Fibroblast of lung (primary cell): ENCODE measurements around the gene PER1. TPM values are rescaled to one million over a fixed set of nuclear protein-coding genes. Genes with fewer than 3 reads are reported as not detected.

ENCODE experiments used
- DNase-seq, 2 donors: peaks; one replicate each; pipeline versions ENCODE4 v3.0.0 to v3.0.0-alpha.2; 2010; ENCODE audit warnings: low read depth in 2 of 2
- H2AFZ ChIP-seq: 2 replicates; pipeline ENCODE4 v1.5.1; 2012; ENCODE audit warnings: low read length, control low read depth, inconsistent platforms
- H3K27ac ChIP-seq: 2 replicates; pipeline ENCODE4 v1.5.1; 2011; ENCODE audit warnings: low read length, control low read depth; ENCODE audit not compliant: insufficient read depth
- H3K27me3 ChIP-seq: 2 replicates; pipeline ENCODE4 v1.5.1; 2011; ENCODE audit warnings: mild to moderate bottlenecking, low read length; ENCODE audit not compliant: control insufficient read depth, insufficient read depth
- H3K36me3 ChIP-seq: 2 replicates; pipeline ENCODE4 v1.5.1; 2011; ENCODE audit warnings: low read length; ENCODE audit not compliant: control insufficient read depth, insufficient read depth
- H3K4me1 ChIP-seq: 2 replicates; pipeline ENCODE4 v1.5.1; 2011; ENCODE audit warnings: low read length; ENCODE audit not compliant: control insufficient read depth, insufficient read depth; ENCODE audit errors: extremely low read depth
- H3K4me2 ChIP-seq: 2 replicates; pipeline ENCODE4 v1.5.1; 2011; ENCODE audit warnings: low read length, control low read depth; ENCODE audit not compliant: insufficient read depth; ENCODE audit errors: extremely low read depth
- H3K4me3 ChIP-seq, 4 experiments: fragments of 200-600 bp in 1 of 4; sonication (generic) in 1 of 4; replicated peaks in 1 of 4; 2 replicates each; pipeline ENCODE4 v1.5.1; 2011 to 2016; ENCODE audit warnings: low read length in 4 of 4, low read depth in 3 of 4, mild to moderate bottlenecking in 3 of 4, control low read depth in 2 of 4, inconsistent platforms in 1 of 4, mixed read lengths in 1 of 4; ENCODE audit not compliant: insufficient read depth in 1 of 4; ENCODE audit errors: control extremely low read depth in 1 of 4
- H3K79me2 ChIP-seq: 2 replicates; pipeline ENCODE4 v1.5.1; 2012; ENCODE audit warnings: mild to moderate bottlenecking, low read length, inconsistent platforms; ENCODE audit not compliant: control insufficient read depth, insufficient read depth
- H3K9ac ChIP-seq: 2 replicates; pipeline ENCODE4 v1.5.1; 2011; ENCODE audit warnings: mild to moderate bottlenecking, low read length, control low read depth; ENCODE audit not compliant: insufficient read depth
- H3K9me3 ChIP-seq: 2 replicates; pipeline ENCODE4 v1.5.1; 2012; ENCODE audit warnings: low read depth, low read length; ENCODE audit not compliant: control insufficient read depth, insufficient read depth
- H4K20me1 ChIP-seq: 2 replicates; pipeline ENCODE4 v1.5.1; 2011; ENCODE audit warnings: low read length; ENCODE audit not compliant: control insufficient read depth, insufficient read depth; ENCODE audit errors: extremely low read depth
- EZH2 ChIP-seq: IDR thresholded peaks from 2 replicates; pipeline ENCODE4 v1.5.1; 2012; ENCODE audit warnings: low read length, control low read depth, mild to moderate bottlenecking; ENCODE audit errors: missing control alignments
- polyA plus RNA-seq, 2 donors: library from polyadenylated mRNA; depleted of rRNA in 1 of 2; stranded (reverse) in 1 of 2; unstranded in 1 of 2; fragments of >200 nt; gene quantifications; 2 replicates each; pipeline ENCODE4 v1.2.1, GENCODE V29; 2011 to 2012; ENCODE audit warnings: missing spikeins in 1 of 2
- total RNA-seq: library from RNA; depleted of rRNA; stranded (reverse); fragments of >200 nt; gene quantifications from 2 replicates; pipeline ENCODE4 v1.2.1, GENCODE V29; 2014
- TF ChIP-seq, protein P1 (sequence below), 2 donors: IDR thresholded peaks in 1 of 2; conservative IDR thresholded peaks in 1 of 2; 1 replicate in 1 of 2; 2 replicates in 1 of 2; pipeline ENCODE4 v1.5.1; 2011 to 2012; ENCODE audit warnings: low read length in 2 of 2, control low read depth in 1 of 2, inconsistent platforms in 1 of 2, low read depth in 1 of 2, mild to moderate bottlenecking in 1 of 2

Gene PER1
- total and polyA plus RNA-seq, 2 donors (not counting 1 experiment from before 2014, with no cell fraction given): 2.5 to 6.9 TPM

DNA sequence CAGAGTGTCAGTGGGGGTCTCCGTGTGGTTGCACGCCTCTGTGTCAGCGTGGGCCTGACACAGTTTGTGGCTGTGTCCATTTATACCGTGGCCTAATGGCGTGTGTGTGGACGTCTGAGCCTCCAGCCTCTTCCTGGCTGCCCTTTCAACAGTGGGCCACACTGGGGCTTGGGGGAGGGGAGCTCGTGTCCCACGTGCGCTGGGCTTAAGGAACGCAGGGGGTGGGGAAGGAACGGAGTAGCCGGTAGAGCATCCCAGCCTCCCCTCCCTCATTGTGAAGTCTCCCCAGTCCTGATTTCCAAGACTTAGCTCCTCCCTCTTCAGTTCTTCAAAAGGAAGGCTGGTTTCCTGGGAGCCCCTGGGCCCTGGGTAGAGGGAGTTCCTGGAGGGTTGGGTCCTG, 18.8 kb downstream of the PER1 start:
- no peak overlapping the region for H3K4me2 ChIP-seq
- H3K9me3 ChIP-seq: no peaks in the 10 kb centered on the region
- no peak overlapping the region for H2AFZ ChIP-seq
- H3K4me1 ChIP-seq: peaks cover 8% of the 10 kb centered on the region
- no peaks in the 10 kb centered on the region for H3K27me3 ChIP-seq
- no peak overlapping the region for H3K9ac ChIP-seq
- no peak for DNase-seq
- H4K20me1 ChIP-seq: no peaks in the 10 kb centered on the region
- no peaks in the 10 kb centered on the region for H3K36me3 ChIP-seq
- TF ChIP-seq, protein P1, sequence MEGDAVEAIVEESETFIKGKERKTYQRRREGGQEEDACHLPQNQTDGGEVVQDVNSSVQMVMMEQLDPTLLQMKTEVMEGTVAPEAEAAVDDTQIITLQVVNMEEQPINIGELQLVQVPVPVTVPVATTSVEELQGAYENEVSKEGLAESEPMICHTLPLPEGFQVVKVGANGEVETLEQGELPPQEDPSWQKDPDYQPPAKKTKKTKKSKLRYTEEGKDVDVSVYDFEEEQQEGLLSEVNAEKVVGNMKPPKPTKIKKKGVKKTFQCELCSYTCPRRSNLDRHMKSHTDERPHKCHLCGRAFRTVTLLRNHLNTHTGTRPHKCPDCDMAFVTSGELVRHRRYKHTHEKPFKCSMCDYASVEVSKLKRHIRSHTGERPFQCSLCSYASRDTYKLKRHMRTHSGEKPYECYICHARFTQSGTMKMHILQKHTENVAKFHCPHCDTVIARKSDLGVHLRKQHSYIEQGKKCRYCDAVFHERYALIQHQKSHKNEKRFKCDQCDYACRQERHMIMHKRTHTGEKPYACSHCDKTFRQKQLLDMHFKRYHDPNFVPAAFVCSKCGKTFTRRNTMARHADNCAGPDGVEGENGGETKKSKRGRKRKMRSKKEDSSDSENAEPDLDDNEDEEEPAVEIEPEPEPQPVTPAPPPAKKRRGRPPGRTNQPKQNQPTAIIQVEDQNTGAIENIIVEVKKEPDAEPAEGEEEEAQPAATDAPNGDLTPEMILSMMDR (conservative IDR thresholded peaks at IDR 0.05 in 1 of 2, IDR thresholded peaks at IDR 0.05 in 1 of 2; ENCODE audit: low read depth in 1 of 2, low read length in 2 of 2): no peak
- no peak for TF ChIP-seq EZH2
- no peaks in the 10 kb centered on the region for H3K79me2 ChIP-seq
- H3K4me3 ChIP-seq: no peak overlapping the region
- H3K27ac ChIP-seq: no peak overlapping the region

DNA sequence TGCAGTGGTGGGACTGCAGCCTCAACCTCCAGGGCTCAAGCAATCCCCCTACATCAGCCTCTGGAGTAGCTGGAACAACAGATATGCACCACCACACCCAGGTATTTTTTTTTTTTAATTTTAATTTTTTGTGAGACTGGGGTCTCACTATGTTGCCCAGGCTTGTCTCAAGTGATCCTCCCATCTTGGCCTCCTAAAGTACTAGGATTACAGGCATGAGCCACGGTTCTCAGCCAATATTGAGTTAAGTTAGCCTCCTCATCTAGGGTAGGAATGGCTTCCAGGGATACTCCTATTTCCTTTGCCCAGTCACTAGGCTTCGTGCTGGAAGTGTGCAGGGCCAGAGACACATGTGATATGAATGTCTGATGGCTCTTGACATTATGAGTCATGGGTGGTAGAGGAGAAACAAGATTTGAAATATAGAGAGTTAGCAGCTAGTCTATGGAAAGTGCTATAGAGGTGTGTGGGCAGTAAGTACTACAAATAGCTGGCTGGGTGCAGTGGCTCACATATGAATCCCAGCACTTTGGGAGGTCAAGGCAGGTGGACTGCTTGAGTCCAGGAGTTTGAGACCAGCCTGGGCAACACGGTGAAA, 20.3 kb downstream of the PER1 start:
- no peak overlapping the region for H3K27ac ChIP-seq
- H3K4me3 ChIP-seq: no peak overlapping the region
- H3K9me3 ChIP-seq: no peaks in the 10 kb centered on the region
- DNase-seq: peak in 1 of 2 donors; percentile 27
- no peak overlapping the region for H3K9ac ChIP-seq
- no peak for TF ChIP-seq EZH2
- TF ChIP-seq, protein P1 (conservative IDR thresholded peaks at IDR 0.05 in 1 of 2, IDR thresholded peaks at IDR 0.05 in 1 of 2; ENCODE audit: low read depth in 1 of 2, low read length in 2 of 2): no peak
- no peak overlapping the region for H2AFZ ChIP-seq
- no peak overlapping the region for H3K4me2 ChIP-seq
- no peaks in the 10 kb centered on the region for H3K4me1 ChIP-seq
- H3K27me3 ChIP-seq: no peaks in the 10 kb centered on the region
- H3K36me3 ChIP-seq: no peaks in the 10 kb centered on the region
- no peaks in the 10 kb centered on the region for H3K79me2 ChIP-seq
- H4K20me1 ChIP-seq: no peaks in the 10 kb centered on the region

DNA sequence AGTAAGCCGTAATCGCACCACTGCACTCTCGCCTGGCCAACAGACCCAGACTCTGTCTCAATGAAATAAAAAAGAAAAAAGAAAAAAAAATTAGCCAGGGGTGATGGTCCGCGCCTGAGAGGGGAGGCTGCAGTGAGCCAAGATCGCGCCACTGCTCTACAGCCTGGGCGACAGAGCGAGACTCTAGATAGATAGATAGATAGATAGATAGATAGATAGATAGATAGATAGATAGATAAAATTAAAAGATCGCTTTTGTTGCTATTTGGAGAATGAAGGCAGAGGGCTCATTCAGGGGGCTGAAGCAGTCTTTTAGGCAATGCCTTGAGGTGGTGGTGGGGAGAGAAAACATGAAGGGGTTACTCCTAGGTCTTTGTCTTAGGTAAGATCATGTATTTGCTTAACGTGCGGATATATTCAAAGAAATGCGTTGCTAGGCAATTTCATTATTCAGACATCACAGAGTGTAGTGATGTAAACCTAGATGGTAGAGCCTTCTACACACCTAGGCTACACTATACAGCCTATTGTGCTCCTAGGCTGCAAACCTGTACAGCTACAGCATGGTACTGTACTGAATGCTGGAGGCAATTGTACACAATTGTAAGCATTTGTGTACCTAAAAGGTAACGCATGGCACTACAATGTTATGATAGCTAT, 23.9 kb downstream of the PER1 start:
- Histone ChIP-seq H3K4me2 (no peak overlapping the region), H3K9me3 (no peaks in the 10 kb centered on the region), H3K4me1 (peaks cover 5% of the 10 kb centered on the region), H3K27me3 (no peaks in the 10 kb centered on the region), H3K79me2 (no peaks in the 10 kb centered on the region), H2AFZ (no peak overlapping the region), H3K9ac (no peak overlapping the region), H3K4me3 (no peak overlapping the region), H3K36me3 (no peaks in the 10 kb centered on the region), H3K27ac (no peak overlapping the region), H4K20me1 (no peaks in the 10 kb centered on the region)
- DNase-seq: no peak
- TF ChIP-seq, protein P1 (conservative IDR thresholded peaks at IDR 0.05 in 1 of 2, IDR thresholded peaks at IDR 0.05 in 1 of 2; ENCODE audit: low read depth in 1 of 2, low read length in 2 of 2): no peak
- no peak for TF ChIP-seq EZH2
